Measurements from ENCODE around the gene HOXD11. TPM values are rescaled to one million over a fixed set of nuclear protein-coding genes. Genes with fewer than 3 reads are reported as not detected.

HOXD11 gene
- total and polyA plus RNA-seq, 2 of the 4 experiments (the other 2 are of a cell fraction), result not detected

- H2AFZ ChIP-seq (replicated peaks; ENCODE audit: low read length, poor library complexity), result no peak overlapping the region
- no peak overlapping the region for H3K14ac ChIP-seq (replicated peaks; ENCODE audit: low read depth, low read length)
- no peak overlapping the region for H2BK15ac ChIP-seq (ENCODE audit: low read depth, low read length)
- no peaks in the 10 kb centered on the region for H3K79me1 ChIP-seq (ENCODE audit: low read depth in 1 of 2, low read length in 2 of 2)
- DNase-seq (no peak), ATAC-seq (ENCODE audit: low read depth) (no peak)
- TF ChIP-seq CTCF (conservative IDR thresholded peaks at IDR 0.05; ENCODE audit: low read depth, low read length) (no peak), MAFK (IDR thresholded peaks at IDR 0.05; ENCODE audit: low read depth, low read length) (no peak), RAD21 (IDR thresholded peaks at IDR 0.05; ENCODE audit: low read length) (no peak), ELK1 (IDR thresholded peaks at IDR 0.05; ENCODE audit: borderline replicate concordance, low read depth, low read length) (no peak), NFE2L2 (IDR thresholded peaks at IDR 0.05; ENCODE audit: low read depth, low read length) (no peak), MXI1 (IDR thresholded peaks at IDR 0.05; ENCODE audit: borderline replicate concordance, low read depth, low read length) (no peak), BHLHE40 (IDR thresholded peaks at IDR 0.05; ENCODE audit: low read depth, low read length) (no peak), MAZ (IDR thresholded peaks at IDR 0.05; ENCODE audit: borderline replicate concordance, low read depth, low read length) (no peak), USF2 (IDR thresholded peaks at IDR 0.05; ENCODE audit: low read depth, low read length) (no peak)
- no peak overlapping the region for H3K4me3 ChIP-seq (ENCODE audit: insufficient read depth, low read depth, low read length)
- intact Hi-C loops (cut with micrococcal nuclease) (no loop called here), dilution Hi-C loops (cut with HindIII; ENCODE audit: low sequenced_read_pairs, unreplicated experiment) (no loop called here), in situ Hi-C loops (cut with MboI; ENCODE audit: low sequenced_read_pairs) (no loop called here)
- no peak overlapping the region for H4K8ac ChIP-seq (ENCODE audit: low read depth in 2 of 2, low read length in 2 of 2)
- H3K4ac ChIP-seq (ENCODE audit: low read depth, low read length), result no peak overlapping the region
- no peak overlapping the region for H4K5ac ChIP-seq (ENCODE audit: low read depth, low read length)
- peaks cover 15% of the 10 kb centered on the region for H3K9me3 ChIP-seq (ENCODE audit: control insufficient read depth, insufficient read depth, low read length)
- H2BK5ac ChIP-seq (ENCODE audit: low read depth, low read length, poor library complexity, severe bottlenecking), result no peak overlapping the region
- H3K9me1 ChIP-seq (ENCODE audit: insufficient read depth, low read length), result no peaks in the 10 kb centered on the region
- ChIA-PET CTCF (interaction anchor here (0.6 to 3.3 kb wide), 2 partner anchors 130 to 302 kb away, joined by 3 to 7 read pairs; no protein-coding TSS in a partner anchor), POLR2A (ENCODE audit: unreplicated experiment) (no interaction called here)
- H3K4me1 ChIP-seq (ENCODE audit: control insufficient read depth, insufficient read depth, low read length), result no peaks in the 10 kb centered on the region
- no peaks in the 10 kb centered on the region for H3K36me3 ChIP-seq (ENCODE audit: control insufficient read depth, insufficient read depth, low read length)
- H2BK20ac ChIP-seq (ENCODE audit: low read depth, low read length), result no peak overlapping the region
- no peak overlapping the region for H3K4me2 ChIP-seq (ENCODE audit: low read depth, low read length)
- no peaks in the 10 kb centered on the region for H4K20me1 ChIP-seq (ENCODE audit: insufficient read depth, low read length)
- H2AK9ac ChIP-seq (replicated peaks; ENCODE audit: low read depth, low read length, poor library complexity), result no peak overlapping the region
- no peak overlapping the region for H3K9ac ChIP-seq (ENCODE audit: low read depth, low read length)
- no peak overlapping the region for H2BK120ac ChIP-seq (ENCODE audit: low read depth, low read length)
- BruUV-seq (replicated peaks), result no TSS peak
- no peak overlapping the region for H3K56ac ChIP-seq (ENCODE audit: extremely low read depth, insufficient read depth, low read length)
- H3K23ac ChIP-seq (ENCODE audit: low read depth, low read length), result no peak overlapping the region
- no peak overlapping the region for H3K18ac ChIP-seq (ENCODE audit: low read depth, low read length)
- H3K27me3 ChIP-seq (ENCODE audit: control insufficient read depth, insufficient read depth, low read length), result peaks cover 93% of the 10 kb centered on the region
- WGBS, 2 experiments (ENCODE audit: extremely low coverage in 2 of 2, insufficient read length in 1 of 2), result 10% methylated on average over 4 of the region's 48 CpGs; no CpG with 5 or more reads in 1 of the 2 experiments
- H4K91ac ChIP-seq (ENCODE audit: insufficient read depth, low read depth, low read length), result no peak overlapping the region
- H2AK5ac ChIP-seq (ENCODE audit: low read depth, low read length), result no peak overlapping the region
- H3K27ac ChIP-seq (ENCODE audit: insufficient read depth, low read length), result no peak overlapping the region
These were observed 45.5 kb downstream of the HOXD11 start for GRCh38 chr2:176152350-176153181.
